ENCODE measurements around the gene SDC4. TPM values are rescaled to one million over a fixed set of nuclear protein-coding genes. Genes with fewer than 3 reads are reported as not detected.
"Not testable (repeated sequence)": the region's sequence is repeated elsewhere in the genome, so short reads cannot be mapped to it uniquely, and the experiment has no call there.

Gene SDC4
- total RNA-seq, 1 donor from 2014 or later: 76.9 TPM

GRCh38 chr20:45366631-45367030 is 18.4 kb upstream of the SDC4 start:
- intact Hi-C loops (cut with micrococcal nuclease): no loop called here
- ATAC-seq: no peak
- no peak for DNase-seq

DNA sequence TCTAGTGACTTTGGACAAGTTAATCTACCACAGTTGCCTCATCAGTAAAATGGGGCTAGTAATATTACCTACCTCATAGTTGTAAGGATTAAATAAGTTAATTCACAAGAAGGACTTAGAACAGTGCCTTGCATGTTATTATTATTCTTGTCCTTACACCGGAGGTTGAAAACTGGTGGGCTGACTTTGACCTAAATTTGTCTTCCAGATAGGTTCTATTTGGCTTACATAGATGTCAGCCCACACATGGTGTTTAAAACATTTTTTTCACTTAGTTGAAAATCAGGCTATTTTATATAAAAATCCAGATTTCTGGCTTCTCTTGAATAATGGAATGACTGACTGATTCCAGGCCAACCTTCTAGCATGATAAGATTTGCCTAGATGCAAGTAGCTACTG is 18.0 kb upstream of the SDC4 start:
- DNase-seq (no peak), ATAC-seq (no peak)
- intact Hi-C loops (cut with micrococcal nuclease): no loop called here

- intact Hi-C loops (cut with micrococcal nuclease): no loop called here
- ATAC-seq: no peak
These were observed 17.3 kb upstream of the SDC4 start for GRCh38 chr20:45365444-45365970.

DNA sequence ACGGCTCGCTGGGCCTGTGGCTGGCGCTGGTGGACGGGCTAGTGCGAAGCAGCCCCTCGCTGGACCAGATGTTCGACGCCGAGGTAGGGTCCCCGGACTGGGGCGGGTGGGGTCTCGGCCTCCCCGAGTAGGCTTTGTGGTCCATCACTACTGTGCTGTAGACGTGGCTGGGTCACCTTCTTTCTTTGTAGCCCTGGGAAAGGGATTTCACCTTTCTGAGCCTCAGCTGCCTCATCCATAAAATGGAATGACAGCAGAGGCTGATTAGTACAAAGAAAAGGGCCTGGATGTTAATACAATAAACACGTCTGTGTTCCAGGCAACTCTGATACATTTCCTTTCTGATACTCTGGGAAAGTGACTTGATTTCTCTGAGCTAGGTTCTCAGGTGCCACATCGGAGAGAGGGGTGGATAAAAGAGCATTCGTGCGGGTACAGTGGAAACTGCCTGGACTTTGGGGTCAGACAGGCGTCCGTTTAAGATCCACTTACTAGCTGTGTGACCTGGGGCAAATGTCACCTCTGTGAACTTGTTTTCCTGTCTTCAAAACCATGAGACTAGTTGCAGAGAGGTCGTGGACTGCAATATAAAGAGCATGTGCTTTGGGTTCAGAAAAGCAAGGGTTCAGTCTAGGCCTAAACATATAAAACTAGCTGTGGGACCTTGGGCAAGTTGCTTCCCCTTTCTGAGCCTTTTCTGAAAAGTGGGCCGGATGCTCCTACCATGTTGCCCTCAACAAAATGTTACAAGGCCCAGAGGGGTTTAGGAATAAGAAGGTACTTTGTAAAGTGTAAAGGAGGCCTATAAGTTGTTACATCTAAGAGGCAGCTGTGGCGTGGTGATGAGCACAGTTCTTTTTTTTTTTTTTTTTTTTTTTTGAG is 15.6 kb upstream of the SDC4 start:
- no peak for ATAC-seq
- intact Hi-C loops (cut with micrococcal nuclease): no loop called here
- DNase-seq: no peak

More at GRCh38 chr20:45365444-45365970, 17.3 kb upstream of the SDC4 start:
- DNase-seq: no peak

DNA sequence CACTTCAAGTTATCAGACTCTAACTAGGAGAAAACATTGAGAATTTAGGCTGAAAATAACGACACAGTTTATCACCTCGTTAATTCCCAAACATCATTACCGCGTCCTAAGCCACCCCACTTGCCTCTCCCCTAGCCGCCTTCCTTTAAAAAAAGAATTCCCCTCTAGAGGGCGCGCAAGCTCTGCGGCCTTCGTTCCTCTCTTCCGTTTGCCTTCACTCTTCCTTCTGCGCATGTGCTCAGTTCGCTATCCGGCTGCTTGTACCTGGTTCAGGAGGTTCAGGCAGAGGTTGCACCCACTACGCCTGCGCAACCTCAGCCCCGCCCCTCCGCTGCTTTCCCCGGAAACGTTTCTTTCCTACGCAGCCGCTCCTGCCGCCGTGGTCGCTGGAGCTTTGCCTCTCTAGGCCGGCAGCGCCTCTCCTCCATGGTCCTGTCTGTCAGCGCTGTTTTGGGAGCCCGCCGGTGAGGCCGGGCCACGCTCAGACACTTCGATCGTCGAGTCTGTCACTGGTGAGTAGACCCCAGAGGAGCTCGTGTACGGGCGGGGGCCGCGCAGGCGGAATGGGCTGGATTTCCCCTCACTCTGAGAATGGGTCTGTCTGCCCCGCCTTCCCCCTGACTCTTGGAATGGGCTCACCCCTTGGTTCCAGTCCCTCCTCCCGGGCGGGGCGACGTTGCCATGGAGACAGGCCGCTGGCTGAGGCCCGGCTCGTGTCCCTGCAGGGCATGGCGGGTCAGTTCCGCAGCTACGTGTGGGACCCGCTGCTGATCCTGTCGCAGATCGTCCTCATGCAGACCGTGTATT is 14.8 kb upstream of the SDC4 start, which contains the start of gene SYS1:
SYS1 (plus strand) TSS at position 353 of the 807 bp plus-strand sequence; CDS start at position 729, 376 bp downstream.
- peak; percentile 88 for ATAC-seq
- DNase-seq: peak; percentile 99
- intact Hi-C loops (cut with micrococcal nuclease): no loop called here

DNA sequence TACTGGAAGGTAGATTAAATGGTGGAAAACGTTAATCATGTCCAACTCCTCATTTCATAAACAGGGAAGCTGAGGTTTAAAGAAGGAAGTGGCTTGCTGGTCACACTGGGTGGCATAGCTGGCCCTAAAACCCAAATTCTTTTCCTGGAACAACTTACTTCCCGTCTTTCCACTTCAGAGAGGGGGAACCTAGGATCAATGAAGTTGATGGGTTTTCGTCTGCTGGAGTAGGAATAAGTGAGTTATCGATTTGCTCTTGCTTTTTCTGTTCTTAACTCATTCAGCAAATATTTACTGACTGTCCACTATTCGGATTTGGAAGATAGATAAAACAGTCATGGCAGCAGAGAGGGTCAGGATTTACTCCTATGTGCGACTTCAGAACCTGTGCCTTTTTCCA is 13.6 kb upstream of the SDC4 start:
- ATAC-seq (no peak), DNase-seq (no peak)
- intact Hi-C loops (cut with micrococcal nuclease): no loop called here

- intact Hi-C loops (cut with micrococcal nuclease): no loop called here
- DNase-seq (no peak), ATAC-seq (no peak)
These were observed 11.4 kb upstream of the SDC4 start for GRCh38 chr20:45359406-45360148.

DNA sequence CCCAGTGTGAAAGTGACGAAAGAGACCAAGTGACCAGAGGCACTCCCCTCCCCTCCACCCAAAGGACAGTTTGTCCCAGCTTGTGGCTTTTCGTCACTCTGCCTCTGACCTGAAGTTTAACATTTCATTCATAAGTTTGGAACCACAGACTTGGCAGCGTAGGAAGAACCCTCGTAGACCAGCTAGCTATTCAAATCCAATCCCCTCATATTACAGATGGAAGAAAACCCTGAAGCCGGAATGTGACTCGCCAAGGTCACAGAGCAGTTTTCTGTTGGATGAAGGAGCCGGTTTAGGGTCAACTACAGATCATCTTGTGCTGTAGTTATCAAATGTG is 10.8 kb upstream of the SDC4 start:
- DNase-seq: peak; percentile 62
- intact Hi-C loops (cut with micrococcal nuclease): no loop called here
- ATAC-seq: peak; percentile 59

GRCh38 chr20:45358282-45359068 is 10.3 kb upstream of the SDC4 start:
- ATAC-seq: peak; percentile 74
- intact Hi-C loops (cut with micrococcal nuclease): no loop called here

DNA sequence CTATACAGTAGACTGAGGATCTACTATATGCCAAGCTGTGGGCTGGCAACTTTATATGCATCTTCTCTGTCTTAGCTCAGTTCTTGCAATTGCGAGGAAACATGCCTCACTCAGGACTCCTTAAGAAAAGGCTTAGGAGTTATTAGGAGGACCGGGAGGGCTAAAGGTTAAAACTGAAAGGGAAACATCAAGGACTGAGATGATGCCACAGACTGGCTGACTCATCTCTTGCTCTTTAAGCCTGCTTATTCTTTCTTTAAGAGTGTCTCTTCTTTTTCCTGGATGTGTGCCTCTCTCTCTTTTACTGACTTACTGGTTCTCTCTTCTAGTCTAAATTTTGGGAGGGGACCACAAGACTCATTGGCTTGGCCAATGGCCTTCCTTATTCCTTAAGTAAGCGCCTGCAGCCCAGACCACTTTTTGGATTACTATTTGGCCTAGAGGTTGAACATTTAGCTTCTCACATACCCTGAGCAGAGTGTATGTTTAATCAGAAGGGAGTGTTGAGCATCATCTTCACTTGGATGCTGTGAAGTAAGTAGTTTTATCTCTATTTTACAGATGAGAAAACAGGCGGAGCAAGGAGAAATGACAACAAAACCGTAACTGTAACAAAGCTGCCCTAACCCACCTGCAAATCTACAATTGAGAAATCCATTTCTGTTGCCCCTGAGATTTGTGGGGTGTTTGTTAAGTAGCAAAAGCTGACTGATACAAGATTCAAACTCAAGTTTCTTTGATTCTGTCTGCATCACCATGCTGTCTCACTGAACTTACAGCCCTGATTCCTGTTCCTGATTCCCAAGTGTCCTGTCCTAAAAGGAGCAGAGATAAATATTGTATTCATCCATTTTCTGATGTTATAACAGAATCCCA is 7.2 kb upstream of the SDC4 start:
- intact Hi-C loops (cut with micrococcal nuclease): no loop called here
- ATAC-seq: no peak
- no peak for DNase-seq

More at GRCh38 chr20:45358282-45359068, 10.3 kb upstream of the SDC4 start:
- DNase-seq: peak; percentile 81

- DNase-seq (no peak), ATAC-seq (no peak)
- intact Hi-C loops (cut with micrococcal nuclease): no loop called here
These were observed 6.4 kb upstream of the SDC4 start for GRCh38 chr20:45354423-45355208.

DNA sequence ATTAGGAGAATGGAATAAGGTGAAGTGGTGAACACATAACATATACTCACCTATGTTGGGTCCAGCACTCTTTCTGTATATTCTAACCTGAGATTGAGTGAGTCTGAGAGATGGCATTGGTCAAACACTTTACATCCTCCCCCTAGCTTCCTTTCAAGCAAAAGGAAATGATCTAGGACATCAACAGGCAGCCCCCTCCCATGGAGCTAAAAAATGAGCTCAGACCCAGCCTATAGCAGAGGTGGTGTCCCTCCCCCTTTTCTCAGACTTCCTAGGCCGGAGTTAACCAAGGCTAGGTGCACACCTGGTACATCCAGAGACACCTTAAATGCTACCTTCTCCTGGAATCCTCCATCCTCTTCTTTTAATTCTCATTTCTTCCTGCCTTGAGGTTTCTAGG is 5.5 kb upstream of the SDC4 start:
- intact Hi-C loops (cut with micrococcal nuclease): no loop called here
- ATAC-seq (no peak), DNase-seq (no peak)

- intact Hi-C loops (cut with micrococcal nuclease): no loop called here
- no peak for DNase-seq
- ATAC-seq: no peak
These were observed 4.5 kb upstream of the SDC4 start for GRCh38 chr20:45352729-45353128.

DNA sequence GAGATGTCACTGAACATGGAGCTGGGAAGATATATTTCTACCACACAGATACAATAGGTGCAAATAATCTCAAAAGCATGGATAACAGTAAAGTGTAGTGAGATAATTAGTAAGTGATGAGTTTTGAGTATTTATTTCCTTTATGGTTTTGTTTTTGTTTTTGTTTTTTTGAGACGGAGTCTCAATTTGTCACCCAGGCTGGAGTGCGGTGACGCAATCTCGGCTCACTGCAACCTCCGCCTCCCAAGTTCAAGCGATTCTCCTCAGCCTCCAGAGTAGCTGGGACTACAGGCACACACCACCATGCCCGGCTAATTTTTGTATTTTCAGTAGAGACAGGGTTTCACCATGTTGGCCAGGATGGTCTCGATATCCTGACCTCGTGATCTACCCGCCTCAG is 2.6 kb upstream of the SDC4 start:
- DNase-seq; ATAC-seq; intact Hi-C loops (cut with micrococcal nuclease): not testable (repeated sequence)

GRCh38 chr20:45350217-45350616 is 2.0 kb upstream of the SDC4 start:
- ATAC-seq (no peak), DNase-seq (no peak)
- intact Hi-C loops (cut with micrococcal nuclease): no loop called here

DNA sequence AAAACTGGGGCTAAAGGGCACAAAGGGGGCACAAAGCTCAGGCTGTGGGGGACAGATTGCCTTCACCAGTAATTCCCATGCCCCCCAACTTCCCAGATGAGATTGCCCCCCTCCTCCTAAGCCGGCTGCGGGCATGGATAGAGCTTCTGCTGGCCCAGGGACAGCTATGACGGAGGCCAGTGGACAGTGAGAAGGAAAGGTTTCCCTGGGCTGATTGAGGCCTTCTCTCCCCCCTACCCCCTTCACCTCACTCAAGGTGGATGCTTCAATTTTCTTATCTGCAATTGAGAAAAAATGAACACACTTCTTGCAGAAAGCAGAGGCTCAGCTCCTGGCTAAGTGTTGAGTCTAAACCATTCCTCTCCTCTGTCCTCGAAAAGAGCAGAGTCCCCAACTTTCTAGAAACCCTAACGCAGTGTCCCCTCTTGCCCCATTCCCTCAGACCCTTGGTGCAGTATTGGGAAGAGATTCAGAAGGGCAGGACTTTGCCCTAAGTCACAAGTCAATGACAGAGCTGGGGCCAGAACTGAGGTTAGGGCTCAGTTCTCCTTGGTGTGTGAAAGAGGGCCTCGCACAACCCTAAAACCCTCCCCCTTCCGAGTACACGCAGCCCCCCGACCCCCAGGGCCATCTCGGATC is 808 bp downstream of the SDC4 start:
- intact Hi-C loops (cut with micrococcal nuclease): no loop called here
- DNase-seq (peak; percentile 54), ATAC-seq (peak; percentile 25)

All from left ventricle myocardium superior (tissue), 1 donor.